ENCODE data around the gene LRRC26.

LRRC26 gene

DNA sequence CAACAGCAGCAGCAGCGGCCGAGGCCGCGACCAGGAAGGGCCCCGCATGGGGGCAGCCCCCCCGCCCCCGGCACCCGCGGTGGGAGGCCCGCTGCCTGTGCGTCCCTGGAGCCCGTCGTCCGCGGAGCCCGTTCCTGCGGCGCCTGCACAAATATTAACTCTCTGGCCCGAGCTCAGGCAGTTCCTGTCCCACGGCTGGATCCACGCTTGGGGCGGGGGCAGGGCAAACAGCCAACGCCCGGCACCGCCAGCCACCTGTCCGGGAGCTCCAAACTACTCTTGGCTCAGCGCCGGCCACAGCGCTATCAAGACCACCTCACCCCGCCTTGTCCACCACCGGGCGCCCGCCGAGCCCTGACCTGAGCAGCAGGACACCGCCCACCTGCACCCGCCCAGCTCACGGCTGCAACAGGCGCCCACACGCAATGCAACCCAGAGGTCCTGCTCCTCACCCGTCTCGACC, at the start of gene LRRC26:
Gene LRRC26 (minus strand): TSS at position 156 of the 463 bp plus-strand sequence. CDS start 108 bp downstream, at position 48.
- no peak for DNase-seq (ENCODE audit: low read depth in 2 of 2)

DNA sequence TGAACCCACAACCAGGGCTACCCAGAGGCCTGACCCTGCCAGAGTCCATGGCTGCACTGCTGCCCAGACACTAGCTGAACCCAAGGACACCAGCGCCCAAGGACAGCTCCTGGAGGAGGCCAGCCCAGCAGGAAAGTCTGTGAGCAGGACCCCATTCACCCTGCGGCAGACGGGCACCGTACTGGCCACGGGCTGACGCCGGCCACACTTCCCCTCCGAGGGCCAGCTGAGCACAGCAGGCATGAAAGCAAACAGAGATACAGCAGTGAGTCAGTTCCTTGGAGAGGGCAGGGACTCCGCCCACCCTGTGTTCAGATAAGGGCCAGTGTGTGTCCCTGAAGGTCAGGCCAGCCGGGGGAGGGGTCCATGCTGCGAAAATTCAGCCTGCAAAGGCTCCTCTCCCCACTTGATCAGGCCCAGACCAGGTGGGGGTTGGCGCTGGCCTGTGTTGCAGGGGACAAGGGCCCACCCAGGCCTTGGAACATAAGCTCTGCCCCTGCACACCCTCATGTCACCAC, 49.0 kb upstream of the LRRC26 start:
- no peak for DNase-seq (ENCODE audit: low read depth in 2 of 2)

DNA sequence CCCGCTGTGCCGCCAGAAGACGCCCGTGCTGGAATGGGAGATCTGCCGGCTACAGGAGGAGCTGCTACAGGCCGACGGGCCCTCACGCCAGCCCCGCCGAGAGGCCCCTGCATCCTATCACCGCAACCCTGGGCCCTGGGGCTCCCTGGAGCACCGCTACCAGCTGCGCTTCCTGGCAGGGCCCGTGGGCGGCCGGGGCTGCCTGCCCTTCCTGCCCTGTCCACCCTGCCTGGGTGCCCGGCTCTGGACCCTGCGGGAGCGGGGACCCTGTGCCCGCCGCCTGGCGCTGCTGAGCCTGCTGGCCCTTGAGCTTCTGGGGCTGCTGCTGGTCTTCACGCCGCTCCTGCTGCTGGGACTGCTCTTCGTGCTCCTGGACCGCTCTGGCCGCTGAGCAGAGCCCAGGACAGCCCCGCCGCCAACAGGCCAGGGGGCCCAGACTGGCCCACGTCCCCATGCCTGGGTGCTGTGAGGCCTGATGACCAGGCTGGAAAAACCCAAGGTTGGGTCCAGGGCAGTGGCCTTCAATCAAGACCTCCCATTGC, 48.4 kb upstream of the LRRC26 start:
- no peak for DNase-seq (ENCODE audit: low read depth in 2 of 2)

DNA sequence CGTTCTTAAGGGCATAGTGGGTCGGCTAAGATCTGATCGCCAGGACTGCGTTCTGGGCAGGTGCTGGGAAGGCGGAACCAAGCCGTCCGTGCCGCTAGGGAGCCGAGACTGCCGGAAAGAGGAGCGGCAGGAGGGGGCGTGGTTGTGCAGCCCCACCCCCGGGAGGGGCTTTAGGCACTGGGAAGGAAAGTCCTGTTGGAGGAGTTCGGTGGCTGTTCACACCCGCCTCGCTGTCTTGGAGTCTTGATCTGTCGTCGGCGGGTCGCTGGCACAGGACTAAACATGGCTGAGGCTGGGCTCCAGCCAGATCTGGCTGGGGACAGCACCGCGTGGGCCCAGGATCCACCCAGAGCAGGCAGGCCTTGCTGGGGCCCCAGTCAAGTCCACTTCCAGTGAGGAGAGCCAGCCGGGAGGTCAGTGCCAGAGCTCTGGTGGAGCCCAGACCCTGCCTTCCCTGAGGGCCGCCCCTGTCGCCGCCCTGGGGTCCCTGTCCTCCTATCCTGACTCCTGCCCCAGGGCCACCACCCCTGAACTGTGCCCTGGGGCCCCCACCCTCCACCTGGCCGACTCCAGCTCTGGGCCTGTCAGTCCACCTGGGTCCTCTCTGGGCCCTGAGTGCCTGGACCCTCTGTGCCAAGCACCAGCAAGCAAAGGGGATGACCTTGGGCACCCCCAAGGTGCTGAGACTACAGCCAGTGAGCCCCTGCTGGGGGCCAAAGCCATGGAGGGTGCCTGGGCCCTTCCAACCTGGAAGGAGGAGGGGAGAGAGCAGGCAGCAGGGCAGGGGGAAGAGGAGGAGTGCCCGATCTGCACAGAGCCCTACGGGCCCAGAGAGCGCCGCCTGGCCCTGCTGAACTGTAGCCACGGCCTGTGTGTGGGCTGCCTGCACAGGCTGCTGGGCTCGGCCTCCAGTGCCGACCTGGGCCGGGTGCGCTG, 47.7 kb upstream of the LRRC26 start:
- DNase-seq (ENCODE audit: low read depth in 2 of 2), result no peak

- DNase-seq (ENCODE audit: low read depth in 2 of 2), result no peak
These were observed 46.5 kb upstream of the LRRC26 start for GRCh38 chr9:137216188-137216965.

DNA sequence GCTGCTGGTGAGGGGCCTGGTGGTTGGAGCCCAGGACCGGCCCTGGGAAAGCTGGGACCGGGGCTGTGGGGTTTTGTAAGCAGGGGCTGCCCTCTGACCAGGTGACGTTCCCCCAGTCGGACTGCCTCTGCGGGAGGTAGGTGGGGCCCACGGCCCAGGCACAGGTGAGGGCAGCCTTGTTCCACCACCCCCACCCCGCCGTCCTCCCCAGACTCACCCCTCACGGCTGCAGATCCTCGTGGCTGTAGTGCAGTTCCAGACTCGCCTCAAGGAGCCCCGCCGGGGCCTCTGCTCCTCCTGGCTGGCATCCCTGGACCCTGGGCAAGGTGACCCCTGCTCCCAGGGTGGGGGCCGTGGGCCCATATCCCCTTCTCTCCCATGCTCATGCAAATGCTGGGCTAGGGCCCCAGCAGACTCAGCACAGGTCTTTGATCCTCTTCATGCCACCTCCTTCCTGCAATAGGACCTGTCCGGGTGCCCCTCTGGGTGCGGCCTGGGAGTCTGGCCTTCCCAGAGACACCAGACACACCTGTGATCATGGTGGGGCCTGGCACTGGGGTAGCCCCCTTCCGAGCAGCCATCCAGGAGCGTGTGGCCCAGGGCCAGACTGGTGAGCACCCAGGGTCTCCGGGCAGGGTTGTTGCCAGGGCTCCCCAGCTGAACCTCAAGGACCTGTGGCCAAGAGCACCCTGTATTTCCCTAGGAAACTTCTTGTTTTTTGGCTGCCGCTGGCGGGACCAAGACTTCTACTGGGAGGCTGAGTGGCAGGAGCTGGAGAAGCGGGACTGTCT, 45.5 kb upstream of the LRRC26 start:
- DNase-seq (ENCODE audit: low read depth in 2 of 2), result no peak

- no peak for DNase-seq (ENCODE audit: low read depth in 2 of 2)
These were observed 44.8 kb upstream of the LRRC26 start for GRCh38 chr9:137214620-137215019.

DNA sequence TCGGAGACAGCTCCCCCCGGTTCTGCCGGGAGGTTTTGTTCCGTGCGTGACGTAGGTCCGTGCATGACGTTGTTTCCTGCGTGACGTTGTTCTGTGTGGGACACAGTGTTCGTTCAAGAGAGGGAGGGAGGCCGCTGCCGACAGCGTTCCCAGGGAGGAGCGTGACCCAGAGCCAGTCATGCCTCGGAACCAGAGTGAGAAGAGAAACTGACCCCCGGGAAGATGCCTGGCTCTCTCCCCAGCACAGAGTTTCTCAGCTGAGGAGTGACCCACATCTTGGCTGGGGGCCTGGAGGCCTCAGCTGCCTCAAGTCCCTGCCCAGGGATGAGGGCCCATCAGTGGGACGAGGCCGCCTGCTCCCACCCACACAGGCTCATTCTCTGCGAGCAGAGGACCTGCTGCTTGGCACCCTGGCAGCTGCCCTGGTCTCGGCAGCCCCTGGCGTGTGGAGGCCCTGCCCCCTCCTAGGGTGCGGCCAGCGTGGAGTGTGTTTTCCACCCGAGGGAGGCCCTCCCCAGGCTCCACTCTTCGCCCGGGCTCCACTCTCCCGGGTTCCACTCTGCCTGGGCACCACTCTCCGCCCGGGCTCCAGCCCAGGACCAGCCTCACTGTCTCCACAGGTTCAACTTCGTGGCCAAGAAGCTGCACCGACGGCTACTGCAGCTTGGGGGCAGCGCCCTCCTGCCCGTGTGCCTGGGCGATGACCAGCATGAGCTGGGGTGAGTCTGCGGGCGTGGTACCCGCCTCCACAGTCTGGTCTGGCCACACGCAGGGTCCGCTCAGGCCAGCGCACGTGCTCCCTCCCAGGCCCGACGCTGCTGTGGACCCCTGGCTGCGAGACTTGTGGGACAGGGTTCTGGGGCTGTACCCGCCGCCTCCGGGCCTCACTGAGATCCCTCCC, 43.6 kb upstream of the LRRC26 start:
- no peak for DNase-seq (ENCODE audit: low read depth in 2 of 2)

GRCh38 chr9:137212520-137212919, 42.7 kb upstream of the LRRC26 start:
- DNase-seq (ENCODE audit: low read depth in 2 of 2), result no peak

DNA sequence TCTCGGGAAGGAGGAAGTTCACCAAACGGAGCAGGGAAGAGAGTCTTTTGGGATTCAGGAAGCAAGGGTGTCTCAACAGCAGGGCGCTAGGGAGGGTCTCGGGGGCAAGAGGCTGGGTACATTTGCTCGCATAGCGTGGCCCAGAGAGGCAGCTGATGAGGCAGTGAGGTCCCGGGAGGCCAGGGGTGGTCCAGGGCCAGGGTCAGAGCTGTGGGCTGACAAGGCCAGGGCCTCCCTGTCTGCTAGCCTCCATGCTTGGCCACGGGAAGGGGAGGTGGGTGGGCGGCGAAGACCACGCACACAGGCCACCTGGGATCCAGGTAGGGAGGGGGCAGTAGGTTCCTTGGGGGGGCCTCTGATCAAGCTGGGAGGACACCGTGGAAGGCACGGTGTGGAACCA, 41.7 kb upstream of the LRRC26 start:
- DNase-seq (ENCODE audit: low read depth in 2 of 2), result no peak

DNA sequence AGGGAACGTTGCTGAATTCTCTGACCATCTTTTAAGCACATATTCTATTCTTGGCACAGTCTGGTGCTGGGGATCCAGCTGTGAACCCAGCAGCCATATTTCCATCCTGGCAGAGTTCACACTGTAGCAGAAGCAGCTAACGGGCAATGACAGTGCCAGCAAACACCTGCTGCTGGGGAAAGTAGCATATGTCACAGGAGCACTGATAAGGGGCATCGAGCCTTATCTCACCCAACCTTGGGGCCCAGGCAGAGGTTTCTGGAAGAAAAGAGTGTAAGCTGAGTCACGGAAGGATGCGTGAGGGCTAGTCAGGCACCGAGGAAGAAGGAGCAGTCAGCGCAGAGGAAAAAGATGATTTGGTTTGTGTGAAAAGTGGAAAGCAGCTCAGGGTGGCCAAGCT, 36.8 kb upstream of the LRRC26 start:
- no peak for DNase-seq (ENCODE audit: low read depth in 2 of 2)

GRCh38 chr9:137205126-137206069, 35.5 kb upstream of the LRRC26 start, which contains the start of the genes NDOR1 and TMEM203:
Gene NDOR1 (plus strand): TSS chr9:137205700. CDS start chr9:137205778, 78 bp downstream.
Gene TMEM203 (minus strand): TSS chr9:137205648. CDS start chr9:137205414, 234 bp downstream.
- peak; percentile 78 to 90 for DNase-seq (ENCODE audit: low read depth in 2 of 2)

DNA sequence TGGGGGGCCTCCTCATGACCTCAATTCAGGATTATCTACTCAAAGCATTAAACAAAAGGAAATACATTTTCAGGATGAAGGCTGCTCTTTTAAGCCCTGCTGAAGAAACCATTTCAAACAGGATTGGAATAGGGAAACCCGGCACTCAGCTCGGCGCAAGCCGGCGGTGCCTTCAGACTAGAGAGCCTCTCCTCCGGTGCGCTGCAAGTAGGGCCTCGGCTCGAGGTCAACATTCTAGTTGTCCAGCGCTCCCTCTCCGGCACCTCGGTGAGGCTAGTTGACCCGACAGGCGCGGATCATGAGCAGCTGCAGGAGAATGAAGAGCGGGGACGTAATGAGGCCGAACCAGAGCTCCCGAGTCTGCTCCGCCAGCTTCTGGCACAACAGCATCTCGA, 34.9 kb upstream of the LRRC26 start:
- no peak for DNase-seq (ENCODE audit: low read depth in 2 of 2)

- no peak for DNase-seq (ENCODE audit: low read depth in 2 of 2)
These were observed 33.1 kb upstream of the LRRC26 start for GRCh38 chr9:137202966-137203365.

DNA sequence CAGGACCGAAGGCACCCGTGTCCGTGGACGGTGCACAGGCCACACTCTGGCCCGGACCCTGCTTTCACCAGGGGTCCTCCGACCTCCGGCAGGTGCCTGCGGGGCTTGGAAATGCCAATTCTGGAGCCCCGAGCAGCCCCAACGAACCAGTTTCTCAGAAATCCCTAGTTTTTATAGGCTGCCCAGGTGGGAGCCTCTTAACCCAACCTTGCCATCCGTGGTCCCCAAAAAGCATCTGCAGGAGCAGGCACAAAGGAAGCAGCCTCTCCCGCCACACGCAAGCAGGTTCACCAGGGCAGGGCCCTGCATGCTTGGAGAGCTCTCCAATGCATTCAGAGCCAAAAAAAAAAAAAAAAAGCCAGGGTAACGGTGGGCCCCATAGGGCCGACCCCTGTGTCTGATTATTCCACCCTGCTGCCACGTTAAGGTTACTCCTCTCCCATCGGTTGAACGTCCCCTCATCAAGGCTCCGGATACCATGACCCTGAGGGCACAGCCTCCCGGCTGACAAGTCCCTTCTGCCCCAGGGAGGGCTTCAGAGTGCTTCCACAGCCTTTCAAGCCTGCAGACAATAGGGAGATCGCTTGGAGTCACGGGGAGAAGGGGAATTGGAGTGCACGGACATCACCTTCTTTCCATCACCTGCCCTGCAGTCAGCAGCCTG, 31.5 kb upstream of the LRRC26 start:
- DNase-seq (ENCODE audit: low read depth in 2 of 2), result no peak

- peak; percentile 94 to 96 for DNase-seq (ENCODE audit: low read depth in 2 of 2)
These were observed 30.7 kb upstream of the LRRC26 start, which contains the start of gene TPRN for GRCh38 chr9:137200311-137201204. Gene TPRN (minus strand): TSS chr9:137200741. CDS start chr9:137200711, 30 bp downstream.

Measured in stimulated activated CD4-positive, alpha-beta T cell treated with anti-CD3 and anti-CD28 coated beads, Interleukin-1b, Interleukin-23, amount 100 ng/mL, for 1 hour (primary cell).